ENCODE measurements around the gene CD80.

DNA sequence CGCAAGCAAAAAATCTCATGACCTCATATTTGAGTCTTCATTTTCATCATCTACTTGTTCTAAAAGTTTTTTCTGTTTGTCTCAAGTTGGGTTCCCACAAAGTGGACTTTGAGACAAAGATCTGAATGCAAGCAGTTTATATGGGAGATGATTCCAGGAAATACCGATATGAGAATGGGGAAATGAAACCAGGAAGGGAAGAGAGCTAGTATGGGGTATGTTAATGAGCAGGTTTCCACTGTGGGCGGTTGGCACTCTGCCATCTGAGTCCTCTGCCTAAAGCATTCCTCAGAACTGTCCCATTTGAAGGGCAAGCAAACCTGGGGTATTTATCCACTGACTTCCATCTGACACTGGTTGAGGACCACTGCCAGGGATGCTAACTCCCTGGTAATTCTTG is 28.7 kb upstream of the CD80 start:
- TF ChIP-seq CTCF (IDR thresholded peaks at IDR 0.05 in 4 of 5, conservative IDR thresholded peaks at IDR 0.05 in 1 of 5): no peak
- no peak for TF ChIP-seq POLR2A (IDR thresholded peaks at IDR 0.05)
